Cardiac septum (tissue), 1 donor: ENCODE data around the gene ZNF77. TPM values are rescaled to one million over a fixed set of nuclear protein-coding genes. Genes with fewer than 3 reads are reported as not detected.

ENCODE experiments used
- DNase-seq: peaks from one replicate; pipeline ENCODE4 v3.0.0-alpha.2; 2020; ENCODE audit warnings: low spot score
- intact Hi-C: fragments of 100-400 bp; cut with DNase I; formaldehyde crosslinking; loops from one replicate; pipeline ENCODE4 v1.14.0; 2022
- total RNA-seq: library from RNA; stranded (reverse); fragmentation: NEBNext Ultra II Directional; extraction: Animal tissue kit (Norgen Biotek cat#: 25700); gene quantifications from one replicate; pipeline ENCODE4 v1.2.1, GENCODE V29; 2021
- donor health status: DM: no; HTN: no; CAD: no.

The ZNF77 gene
- total RNA-seq, 1 donor from 2014 or later = 2.0 TPM

DNA sequence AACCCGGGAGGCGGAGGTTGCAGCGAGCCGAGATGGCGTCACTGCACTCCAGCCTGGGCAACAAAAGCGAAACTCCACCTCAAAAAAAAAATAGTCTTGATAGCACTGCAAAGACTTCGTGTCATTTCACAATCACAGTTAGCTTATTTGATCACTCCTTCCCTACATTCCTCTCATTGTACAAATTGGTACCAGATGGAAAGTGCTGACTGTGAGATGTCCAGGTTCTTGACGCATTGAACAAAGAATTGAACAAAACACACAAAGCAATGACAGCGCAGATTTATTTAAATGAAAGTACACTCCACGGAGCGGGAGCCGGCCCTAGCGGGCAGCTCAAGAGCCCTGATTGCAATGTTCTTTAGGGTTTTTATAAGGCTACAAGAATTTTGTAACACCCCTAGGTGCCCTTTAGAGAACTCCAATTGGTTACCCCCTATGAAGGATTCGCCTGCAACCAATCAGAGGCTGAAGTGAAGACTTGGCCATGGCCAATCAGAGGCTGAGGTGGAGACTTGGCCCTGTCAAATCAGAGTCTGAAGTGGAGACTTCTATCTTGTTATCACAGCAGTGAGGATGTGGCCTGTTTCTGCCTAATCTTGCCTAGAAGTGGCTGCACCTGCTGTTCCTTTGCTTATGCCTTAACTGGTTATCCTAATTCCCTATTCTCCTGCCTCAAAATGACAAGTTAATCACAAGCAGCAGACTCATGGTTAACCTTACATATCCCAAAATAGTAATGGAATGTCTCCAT is 60.9 kb downstream of the ZNF77 start:
- DNase-seq = no peak
- intact Hi-C loops = no loop called here

Other genes with a start within 250 kb of the ZNF77 start
- 30.9 TPM for gene GNG7, start 242.3 kb downstream of the ZNF77 start, total RNA-seq
- 113 TPM for gene DIRAS1, start 223.6 kb downstream of the ZNF77 start, total RNA-seq
- gene SLC39A3, start 205.0 kb downstream of the ZNF77 start, total RNA-seq = 17.9 TPM
- gene SGTA, start 161.7 kb downstream of the ZNF77 start, total RNA-seq = 54.1 TPM
- 34.6 TPM for gene THOP1, start 159.5 kb downstream of the ZNF77 start, total RNA-seq
- 5.6 TPM for gene ZNF554, start 125.1 kb downstream of the ZNF77 start, total RNA-seq
- 6.9 TPM for gene ZNF555, start 103.5 kb downstream of the ZNF77 start, total RNA-seq
- gene ZNF556, start 77.6 kb downstream of the ZNF77 start, total RNA-seq = not detected
- 1.8 TPM for gene ZNF57, start 44.0 kb downstream of the ZNF77 start, total RNA-seq
- gene TLE6, start 32.6 kb upstream of the ZNF77 start, total RNA-seq = 1.0 TPM
- 48.0 TPM for gene TLE2, start 84.3 kb upstream of the ZNF77 start, total RNA-seq
- gene TLE5, start 117.5 kb upstream of the ZNF77 start, total RNA-seq = 804 TPM
- 60.9 TPM for gene GNA11, start 149.4 kb upstream of the ZNF77 start, total RNA-seq
- gene GNA15, start 191.1 kb upstream of the ZNF77 start, total RNA-seq = 1.9 TPM
- 1.2 TPM for gene S1PR4, start 233.8 kb upstream of the ZNF77 start, total RNA-seq
- gene NCLN, start 241.0 kb upstream of the ZNF77 start, total RNA-seq = 19.0 TPM